Neural cell (in vitro differentiated cells): ENCODE results near the gene HOXC5.

Experiments
- CTCF ChIP-seq: fragments of 450-650 bp; IDR thresholded peaks from 2 replicates; pipeline ENCODE4 v1.5.1; 2014; ENCODE audit warnings: antibody characterized with exemption, mild to moderate bottlenecking, moderate library complexity; ENCODE audit not compliant: poor library complexity, severe bottlenecking
- EP300 ChIP-seq: fragments of 450-650 bp; conservative IDR thresholded peaks from 2 replicates; pipeline ENCODE4 v1.6.1; 2014; ENCODE audit warnings: antibody characterized with exemption, mild to moderate bottlenecking, moderate library complexity; ENCODE audit not compliant: poor library complexity, severe bottlenecking
- MXI1 ChIP-seq: fragments of 450-650 bp; conservative IDR thresholded peaks from 2 replicates; pipeline ENCODE4 v1.6.1; 2014; ENCODE audit warnings: antibody characterized with exemption, mild to moderate bottlenecking; ENCODE audit not compliant: poor library complexity, severe bottlenecking
- POLR2AphosphoS5 ChIP-seq: IDR thresholded peaks from 2 replicates; pipeline ENCODE4 v1.6.1; 2012

- TF ChIP-seq MXI1: no peak
- TF ChIP-seq POLR2AphosphoS5: no peak
- TF ChIP-seq CTCF: no peak
- no peak for TF ChIP-seq EP300
Measured at GRCh38 chr12:54028314-54029201, 4.3 kb upstream of the HOXC5 start, which contains the start of gene HOXC6.
